Measurements from ENCODE around the gene SHISA6.

SHISA6 gene

GRCh38 chr17:11378506-11378905 is 137.5 kb downstream of the SHISA6 start:
- Mint-ChIP-seq H3K9me3 (peaks cover 5% of the 10 kb centered on the region), H3K27me3 (ENCODE audit: low read depth) (no peaks in the 10 kb centered on the region), H3K4me1 (ENCODE audit: low read depth) (no peaks in the 10 kb centered on the region), H3K36me3 (ENCODE audit: low read depth) (no peaks in the 10 kb centered on the region), H3K4me3 (no peak overlapping the region), H3K27ac (no peak overlapping the region)

GRCh38 chr17:11380761-11381160 is 139.7 kb downstream of the SHISA6 start:
- H3K4me3 Mint-ChIP-seq = no peak overlapping the region
- no peaks in the 10 kb centered on the region for H3K36me3 Mint-ChIP-seq (ENCODE audit: low read depth)
- H3K9me3 Mint-ChIP-seq = peaks cover 18% of the 10 kb centered on the region
- no peak overlapping the region for H3K27ac Mint-ChIP-seq
- no peaks in the 10 kb centered on the region for H3K4me1 Mint-ChIP-seq (ENCODE audit: low read depth)
- no peaks in the 10 kb centered on the region for H3K27me3 Mint-ChIP-seq (ENCODE audit: low read depth)

- Mint-ChIP-seq H3K4me3 (no peak overlapping the region), H3K9me3 (peaks cover 32% of the 10 kb centered on the region), H3K36me3 (ENCODE audit: low read depth) (no peaks in the 10 kb centered on the region), H3K4me1 (ENCODE audit: low read depth) (no peaks in the 10 kb centered on the region), H3K27me3 (ENCODE audit: low read depth) (no peaks in the 10 kb centered on the region), H3K27ac (no peak overlapping the region)
Observed at GRCh38 chr17:11383157-11383556, 142.1 kb downstream of the SHISA6 start.

GRCh38 chr17:11384131-11384530 is 143.1 kb downstream of the SHISA6 start:
- Mint-ChIP-seq H3K4me1 (ENCODE audit: low read depth) (no peaks in the 10 kb centered on the region), H3K27me3 (ENCODE audit: low read depth) (no peaks in the 10 kb centered on the region), H3K27ac (no peak overlapping the region), H3K36me3 (ENCODE audit: low read depth) (no peaks in the 10 kb centered on the region), H3K9me3 (peaks cover 32% of the 10 kb centered on the region), H3K4me3 (no peak overlapping the region)

GRCh38 chr17:11387610-11388009 is 146.6 kb downstream of the SHISA6 start:
- no peak overlapping the region for H3K4me3 Mint-ChIP-seq
- H3K4me1 Mint-ChIP-seq (ENCODE audit: low read depth) = no peaks in the 10 kb centered on the region
- no peaks in the 10 kb centered on the region for H3K36me3 Mint-ChIP-seq (ENCODE audit: low read depth)
- no peaks in the 10 kb centered on the region for H3K27me3 Mint-ChIP-seq (ENCODE audit: low read depth)
- H3K9me3 Mint-ChIP-seq = peaks cover 43% of the 10 kb centered on the region
- no peak overlapping the region for H3K27ac Mint-ChIP-seq

- H3K4me3 Mint-ChIP-seq = no peak overlapping the region
- H3K27me3 Mint-ChIP-seq (ENCODE audit: low read depth) = no peaks in the 10 kb centered on the region
- H3K36me3 Mint-ChIP-seq (ENCODE audit: low read depth) = no peaks in the 10 kb centered on the region
- H3K9me3 Mint-ChIP-seq = peaks cover 43% of the 10 kb centered on the region
- H3K4me1 Mint-ChIP-seq (ENCODE audit: low read depth) = no peaks in the 10 kb centered on the region
- H3K27ac Mint-ChIP-seq = no peak overlapping the region
Observed at GRCh38 chr17:11388054-11388453, 147.0 kb downstream of the SHISA6 start.

- no peaks in the 10 kb centered on the region for H3K36me3 Mint-ChIP-seq (ENCODE audit: low read depth)
- no peaks in the 10 kb centered on the region for H3K27me3 Mint-ChIP-seq (ENCODE audit: low read depth)
- H3K9me3 Mint-ChIP-seq = peaks cover 40% of the 10 kb centered on the region
- no peak overlapping the region for H3K27ac Mint-ChIP-seq
- H3K4me3 Mint-ChIP-seq = no peak overlapping the region
- H3K4me1 Mint-ChIP-seq (ENCODE audit: low read depth) = no peaks in the 10 kb centered on the region
Observed at GRCh38 chr17:11389583-11389982, 148.6 kb downstream of the SHISA6 start.

GRCh38 chr17:11391134-11391533 is 150.1 kb downstream of the SHISA6 start:
- H3K9me3 Mint-ChIP-seq = peaks cover 27% of the 10 kb centered on the region
- no peak overlapping the region for H3K4me3 Mint-ChIP-seq
- H3K4me1 Mint-ChIP-seq (ENCODE audit: low read depth) = no peaks in the 10 kb centered on the region
- no peaks in the 10 kb centered on the region for H3K36me3 Mint-ChIP-seq (ENCODE audit: low read depth)
- no peak overlapping the region for H3K27ac Mint-ChIP-seq
- H3K27me3 Mint-ChIP-seq (ENCODE audit: low read depth) = no peaks in the 10 kb centered on the region

- H3K4me3 Mint-ChIP-seq = no peak overlapping the region
- no peaks in the 10 kb centered on the region for H3K27me3 Mint-ChIP-seq (ENCODE audit: low read depth)
- no peak overlapping the region for H3K27ac Mint-ChIP-seq
- no peaks in the 10 kb centered on the region for H3K4me1 Mint-ChIP-seq (ENCODE audit: low read depth)
- H3K9me3 Mint-ChIP-seq = peaks cover 34% of the 10 kb centered on the region
- H3K36me3 Mint-ChIP-seq (ENCODE audit: low read depth) = no peaks in the 10 kb centered on the region
Observed at GRCh38 chr17:11404431-11405276, 163.6 kb downstream of the SHISA6 start.

GRCh38 chr17:11406716-11407115 is 165.7 kb downstream of the SHISA6 start:
- peaks cover 22% of the 10 kb centered on the region for H3K9me3 Mint-ChIP-seq
- no peak overlapping the region for H3K4me3 Mint-ChIP-seq
- no peaks in the 10 kb centered on the region for H3K36me3 Mint-ChIP-seq (ENCODE audit: low read depth)
- H3K27me3 Mint-ChIP-seq (ENCODE audit: low read depth) = no peaks in the 10 kb centered on the region
- no peaks in the 10 kb centered on the region for H3K4me1 Mint-ChIP-seq (ENCODE audit: low read depth)
- no peak overlapping the region for H3K27ac Mint-ChIP-seq

- Mint-ChIP-seq H3K4me1 (ENCODE audit: low read depth) (no peaks in the 10 kb centered on the region), H3K27ac (no peak overlapping the region), H3K27me3 (ENCODE audit: low read depth) (no peaks in the 10 kb centered on the region), H3K4me3 (no peak overlapping the region), H3K9me3 (no peaks in the 10 kb centered on the region), H3K36me3 (ENCODE audit: low read depth) (no peaks in the 10 kb centered on the region)
Observed at GRCh38 chr17:11412654-11413053, 171.6 kb downstream of the SHISA6 start.

- H3K36me3 Mint-ChIP-seq (ENCODE audit: low read depth) = no peaks in the 10 kb centered on the region
- H3K27ac Mint-ChIP-seq = no peak overlapping the region
- H3K4me1 Mint-ChIP-seq (ENCODE audit: low read depth) = no peaks in the 10 kb centered on the region
- peaks cover 16% of the 10 kb centered on the region for H3K9me3 Mint-ChIP-seq
- no peak overlapping the region for H3K4me3 Mint-ChIP-seq
- no peaks in the 10 kb centered on the region for H3K27me3 Mint-ChIP-seq (ENCODE audit: low read depth)
Observed at GRCh38 chr17:11418342-11418741, 177.3 kb downstream of the SHISA6 start.

GRCh38 chr17:11430751-11431150 is 189.7 kb downstream of the SHISA6 start:
- Mint-ChIP-seq H3K4me3 (no peak overlapping the region), H3K36me3 (ENCODE audit: low read depth) (peaks cover 3% of the 10 kb centered on the region), H3K9me3 (peaks cover 34% of the 10 kb centered on the region), H3K27me3 (ENCODE audit: low read depth) (no peaks in the 10 kb centered on the region), H3K4me1 (ENCODE audit: low read depth) (no peaks in the 10 kb centered on the region), H3K27ac (no peak overlapping the region)

- Mint-ChIP-seq H3K4me3 (no peak overlapping the region), H3K27ac (no peak overlapping the region), H3K27me3 (ENCODE audit: low read depth) (no peaks in the 10 kb centered on the region), H3K36me3 (ENCODE audit: low read depth) (no peaks in the 10 kb centered on the region), H3K4me1 (ENCODE audit: low read depth) (no peaks in the 10 kb centered on the region), H3K9me3 (peaks cover 31% of the 10 kb centered on the region)
Observed at GRCh38 chr17:11438673-11439072, 197.7 kb downstream of the SHISA6 start.

- Mint-ChIP-seq H3K27ac (no peak overlapping the region), H3K36me3 (ENCODE audit: low read depth) (no peaks in the 10 kb centered on the region), H3K4me1 (ENCODE audit: low read depth) (no peaks in the 10 kb centered on the region), H3K4me3 (no peak overlapping the region), H3K9me3 (peaks cover 37% of the 10 kb centered on the region), H3K27me3 (ENCODE audit: low read depth) (no peaks in the 10 kb centered on the region)
Observed at GRCh38 chr17:11441004-11441403, 200.0 kb downstream of the SHISA6 start.

Measured in T-helper 1 cell treated with Interleukin-12 subunit alpha and Interleukin-12 subunit beta and Interleukin-4 antibody, amounts not matched to agents 30 μg/mL and 1 μg/mL, for 36 hours (primary cell).